Fibroblast of villous mesenchyme (primary cell): ENCODE data around the gene PPP3CA. TPM values are rescaled to one million over a fixed set of nuclear protein-coding genes. Genes with fewer than 3 reads are reported as not detected.
"Not testable (repeated sequence)": the region's sequence is repeated elsewhere in the genome, so short reads cannot be mapped to it uniquely, and the experiment has no call there.

Experiments
- DNase-seq: peaks from one replicate; pipeline ENCODE4 v3.0.0-alpha.2; 2010; ENCODE audit warnings: low read depth
- H3K4me3 ChIP-seq: 2 replicates; pipeline ENCODE4 v1.5.1; 2011; ENCODE audit warnings: low read depth, mild to moderate bottlenecking, low read length
- CTCF ChIP-seq: IDR thresholded peaks from 2 replicates; pipeline ENCODE4 v1.5.1; 2012; ENCODE audit warnings: low read depth, mild to moderate bottlenecking, low read length; ENCODE audit not compliant: insufficient read depth
- total RNA-seq: library from RNA; depleted of rRNA; stranded (reverse); fragments of >200 nt; gene quantifications from 2 replicates; pipeline ENCODE4 v1.2.3, GENCODE V29; 2012

PPP3CA gene
- total RNA-seq, 1 donor, result 47.9 TPM

- no peak overlapping the region for H3K4me3 ChIP-seq
- peak; percentile 78 for DNase-seq
- no peak for TF ChIP-seq CTCF
These were observed 245.1 kb downstream of the PPP3CA start for GRCh38 chr4:101102114-101102742.

- TF ChIP-seq CTCF, result no peak
- DNase-seq, result no peak
- H3K4me3 ChIP-seq, result no peak overlapping the region
These were observed 246.3 kb downstream of the PPP3CA start for GRCh38 chr4:101101072-101101471.

GRCh38 chr4:101098666-101099400, 248.5 kb downstream of the PPP3CA start:
- TF ChIP-seq CTCF, result no peak
- H3K4me3 ChIP-seq, result no peak overlapping the region
- no peak for DNase-seq

GRCh38 chr4:101092609-101093008, 254.7 kb downstream of the PPP3CA start:
- not testable (repeated sequence) for DNase-seq, H3K4me3 ChIP-seq

GRCh38 chr4:101089168-101089567, 258.2 kb downstream of the PPP3CA start:
- peak; percentile 17 for DNase-seq
- TF ChIP-seq CTCF, result no peak
- no peak overlapping the region for H3K4me3 ChIP-seq

- peak; percentile 23 for TF ChIP-seq CTCF
- no peak for DNase-seq
- H3K4me3 ChIP-seq, result no peak overlapping the region
These were observed 260.3 kb downstream of the PPP3CA start for GRCh38 chr4:101086801-101087586.

GRCh38 chr4:101083131-101083530, 264.2 kb downstream of the PPP3CA start:
- no peak for TF ChIP-seq CTCF
- no peak for DNase-seq
- no peak overlapping the region for H3K4me3 ChIP-seq
